GM12801 (cell line): ENCODE results near the gene MAST1.

Experiments
- TF ChIP-seq, protein P1 (sequence below): IDR thresholded peaks from one replicate; pipeline ENCODE4 v1.5.1; 2011; ENCODE audit warnings: control low read depth; ENCODE audit not compliant: insufficient read length; ENCODE audit errors: extremely low read depth

Gene MAST1

DNA sequence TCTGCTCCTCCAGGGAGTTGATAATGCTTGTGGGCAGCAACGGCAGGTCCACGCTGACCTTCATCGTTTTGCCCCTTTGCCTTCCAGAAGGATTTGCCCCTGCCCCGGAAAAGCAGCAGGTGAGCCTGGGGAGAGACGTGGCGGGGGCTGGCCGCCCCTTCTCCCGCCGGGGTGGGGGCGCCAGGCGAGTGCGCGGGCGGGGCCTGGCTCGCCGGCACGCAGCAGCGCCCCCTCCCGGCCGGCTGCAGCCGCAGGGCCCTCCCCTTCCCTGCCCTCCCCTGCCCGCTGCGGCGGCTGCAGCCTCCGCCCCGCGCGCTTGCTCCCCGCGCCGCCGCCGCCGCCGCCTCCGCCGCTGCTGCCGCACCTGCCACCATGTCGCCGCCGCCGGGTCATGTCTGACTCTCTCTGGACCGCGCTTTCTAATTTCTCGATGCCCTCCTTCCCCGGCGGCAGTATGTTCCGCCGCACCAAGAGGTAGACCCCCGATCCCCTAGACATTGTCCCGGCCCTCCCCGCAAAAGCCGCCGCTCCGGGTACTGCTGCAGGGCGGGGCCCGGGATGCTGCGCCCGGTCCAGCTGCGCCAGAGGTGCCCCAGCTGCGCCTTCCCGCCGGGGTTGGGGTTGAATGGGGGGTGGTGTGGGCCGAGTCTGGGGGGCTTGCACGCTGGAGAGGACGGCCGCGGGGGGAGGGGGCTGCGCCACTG lies at the start of gene MAST1:
MAST1 (plus strand) TSS at position 334 of the 704 bp plus-strand sequence; CDS start at position 392, 58 bp downstream.
- TF ChIP-seq, protein P1, sequence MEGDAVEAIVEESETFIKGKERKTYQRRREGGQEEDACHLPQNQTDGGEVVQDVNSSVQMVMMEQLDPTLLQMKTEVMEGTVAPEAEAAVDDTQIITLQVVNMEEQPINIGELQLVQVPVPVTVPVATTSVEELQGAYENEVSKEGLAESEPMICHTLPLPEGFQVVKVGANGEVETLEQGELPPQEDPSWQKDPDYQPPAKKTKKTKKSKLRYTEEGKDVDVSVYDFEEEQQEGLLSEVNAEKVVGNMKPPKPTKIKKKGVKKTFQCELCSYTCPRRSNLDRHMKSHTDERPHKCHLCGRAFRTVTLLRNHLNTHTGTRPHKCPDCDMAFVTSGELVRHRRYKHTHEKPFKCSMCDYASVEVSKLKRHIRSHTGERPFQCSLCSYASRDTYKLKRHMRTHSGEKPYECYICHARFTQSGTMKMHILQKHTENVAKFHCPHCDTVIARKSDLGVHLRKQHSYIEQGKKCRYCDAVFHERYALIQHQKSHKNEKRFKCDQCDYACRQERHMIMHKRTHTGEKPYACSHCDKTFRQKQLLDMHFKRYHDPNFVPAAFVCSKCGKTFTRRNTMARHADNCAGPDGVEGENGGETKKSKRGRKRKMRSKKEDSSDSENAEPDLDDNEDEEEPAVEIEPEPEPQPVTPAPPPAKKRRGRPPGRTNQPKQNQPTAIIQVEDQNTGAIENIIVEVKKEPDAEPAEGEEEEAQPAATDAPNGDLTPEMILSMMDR: no peak

DNA sequence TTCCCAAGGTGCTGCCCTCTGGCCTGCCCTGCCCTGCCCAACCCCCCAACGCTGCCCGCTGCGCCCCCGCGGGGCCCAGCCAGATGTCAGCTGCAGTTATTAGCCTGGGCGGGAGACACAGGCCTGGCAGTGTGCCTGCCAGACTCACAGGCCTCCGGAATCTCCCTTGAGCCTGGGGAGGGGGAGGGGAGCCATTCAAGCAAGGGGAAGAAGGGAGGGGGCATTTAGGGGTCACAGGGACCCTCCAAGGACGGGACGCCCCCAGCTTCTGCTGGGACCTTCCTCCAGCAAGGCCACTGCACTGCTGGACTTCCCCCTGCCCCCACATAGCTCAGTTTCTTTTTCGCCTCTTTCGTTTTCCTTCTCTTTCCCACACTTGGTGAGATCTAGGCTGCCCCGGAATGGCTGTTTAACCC lies 49.6 kb upstream of the MAST1 start:
- TF ChIP-seq, protein P1: no peak

DNA sequence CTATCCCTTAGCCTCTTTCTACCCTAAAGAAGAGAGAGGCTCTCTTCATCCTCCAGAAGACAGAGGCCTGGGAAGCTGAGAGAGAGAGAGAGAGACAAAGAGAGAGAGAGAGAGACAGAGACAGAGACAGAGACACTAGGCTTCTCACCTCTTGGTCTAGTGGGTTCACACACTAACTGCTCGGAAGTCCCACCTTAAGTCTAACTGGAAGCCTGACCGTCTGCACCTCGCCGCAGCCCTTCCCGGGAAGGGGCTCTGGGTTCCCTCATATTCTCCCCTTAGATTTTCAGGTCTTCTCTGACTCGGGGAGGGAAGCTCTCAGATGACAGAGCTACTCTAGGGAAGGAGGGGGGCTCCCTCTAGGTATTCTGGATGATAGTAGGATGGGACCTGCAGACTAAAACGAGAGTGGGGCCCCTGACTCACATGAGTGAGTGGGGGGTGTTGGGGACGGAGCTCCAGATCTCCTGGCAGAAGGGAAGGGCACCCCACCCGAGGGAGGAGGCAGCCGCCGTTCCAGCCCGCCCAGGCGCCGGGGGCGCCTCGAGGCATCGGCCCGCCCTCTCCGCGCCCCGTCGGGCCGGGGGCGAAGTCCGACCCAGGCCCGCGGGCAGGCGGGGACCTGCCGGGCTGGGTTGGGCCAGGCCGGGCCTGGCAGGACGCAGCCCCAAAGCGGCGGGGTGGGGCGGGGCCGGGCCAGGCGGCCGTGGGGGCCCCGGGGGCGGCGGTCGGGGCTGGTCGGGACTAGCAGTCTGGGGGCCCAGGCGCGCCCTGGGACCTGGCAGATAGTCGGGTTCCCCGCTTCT lies 49.0 kb upstream of the MAST1 start:
- TF ChIP-seq, protein P1: no peak

DNA sequence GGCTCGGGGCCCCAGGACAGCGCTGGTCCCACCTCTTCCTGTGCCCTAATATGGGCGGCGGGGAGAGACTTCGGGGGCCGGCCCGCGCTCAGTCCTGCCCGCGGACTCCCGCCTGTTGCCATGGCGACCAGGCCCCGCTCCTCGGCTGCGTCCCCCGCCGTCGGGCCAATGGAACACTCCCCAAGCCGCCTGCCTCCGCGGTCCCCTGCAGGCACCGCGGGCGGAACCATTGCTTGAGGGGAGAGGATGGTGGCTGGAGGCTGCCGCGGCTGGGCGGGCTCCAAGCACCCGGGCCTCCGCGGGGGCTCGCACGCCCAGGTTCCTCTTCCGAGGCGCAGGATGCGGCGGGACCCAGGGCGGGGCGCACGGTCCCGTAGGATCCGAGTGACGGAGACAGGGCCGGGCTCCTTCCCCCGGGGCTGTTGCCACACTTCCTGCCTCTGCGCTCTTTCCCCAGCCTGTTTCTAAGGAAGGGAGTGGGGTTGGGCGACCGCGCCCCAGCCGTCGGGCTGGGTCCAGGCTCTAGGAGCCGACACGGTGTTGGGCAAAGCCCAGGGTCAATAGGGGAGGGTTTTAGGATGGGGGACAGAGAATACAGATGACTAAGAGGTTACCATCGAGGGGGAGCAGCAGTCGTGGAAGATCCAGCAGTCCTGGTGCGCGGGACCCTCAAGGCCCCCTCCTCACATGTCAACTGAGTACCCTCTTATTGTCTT lies 48.3 kb upstream of the MAST1 start:
- TF ChIP-seq, protein P1: no peak

DNA sequence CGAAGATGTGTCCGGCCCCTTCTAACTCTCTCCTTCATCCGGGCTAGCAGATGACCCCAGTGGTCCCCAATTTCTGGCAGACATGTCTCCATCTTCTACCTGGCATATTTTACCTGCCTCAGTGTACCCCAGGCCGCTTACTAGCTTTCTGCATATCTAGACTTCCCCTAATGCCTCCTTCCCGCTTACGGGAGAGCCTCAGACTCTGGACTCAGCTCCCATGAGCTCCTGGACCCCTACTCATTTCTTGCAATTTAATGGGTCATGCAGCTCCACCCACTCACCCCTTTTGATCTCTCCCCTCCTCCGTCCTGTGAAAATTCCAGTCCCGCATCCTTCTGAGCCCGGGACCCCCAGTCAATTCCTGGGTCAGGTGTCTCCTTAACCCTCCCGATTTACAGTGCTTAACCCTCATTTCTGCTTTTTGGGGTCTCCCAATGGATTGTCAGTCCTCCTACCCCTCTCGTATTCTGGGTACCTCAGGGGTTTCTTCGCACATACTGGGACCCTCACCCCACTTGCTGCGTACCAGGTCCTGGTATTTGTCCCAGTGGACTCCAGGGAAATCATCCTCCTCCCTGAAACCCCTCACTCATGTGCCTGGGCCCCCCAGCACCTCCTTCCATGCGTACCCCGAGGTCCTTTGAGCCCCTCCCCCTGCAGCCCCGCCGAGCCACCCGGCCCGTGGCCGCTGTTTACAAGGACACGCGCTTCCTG lies 47.5 kb upstream of the MAST1 start:
- TF ChIP-seq, protein P1: no peak

DNA sequence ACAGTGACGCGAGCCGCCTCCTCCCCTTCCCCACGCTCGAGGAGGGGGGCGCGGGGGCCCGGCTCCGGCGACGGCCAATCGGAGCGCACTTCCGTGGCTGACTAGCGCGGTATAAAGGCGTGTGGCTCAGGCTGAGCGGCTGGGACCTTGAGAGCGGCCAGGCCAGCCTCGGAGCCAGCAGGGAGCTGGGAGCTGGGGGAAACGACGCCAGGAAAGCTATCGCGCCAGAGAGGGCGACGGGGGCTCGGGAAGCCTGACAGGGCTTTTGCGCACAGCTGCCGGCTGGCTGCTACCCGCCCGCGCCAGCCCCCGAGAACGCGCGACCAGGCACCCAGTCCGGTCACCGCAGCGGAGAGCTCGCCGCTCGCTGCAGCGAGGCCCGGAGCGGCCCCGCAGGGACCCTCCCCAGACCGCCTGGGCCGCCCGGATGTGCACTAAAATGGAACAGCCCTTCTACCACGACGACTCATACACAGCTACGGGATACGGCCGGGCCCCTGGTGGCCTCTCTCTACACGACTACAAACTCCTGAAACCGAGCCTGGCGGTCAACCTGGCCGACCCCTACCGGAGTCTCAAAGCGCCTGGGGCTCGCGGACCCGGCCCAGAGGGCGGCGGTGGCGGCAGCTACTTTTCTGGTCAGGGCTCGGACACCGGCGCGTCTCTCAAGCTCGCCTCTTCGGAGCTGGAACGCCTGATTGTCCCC lies 46.8 kb upstream of the MAST1 start, which contains the start of gene JUNB:
JUNB (plus strand) TSS at position 142 of the 706 bp plus-strand sequence; CDS start at position 428, 286 bp downstream.
- TF ChIP-seq, protein P1: no peak
